GM21381 (cell line): Measurements from ENCODE around the gene GNAO1.
"Not testable (repeated sequence)": the region's sequence is repeated elsewhere in the genome, so short reads cannot be mapped to it uniquely, and the experiment has no call there.

ENCODE experiments used
- ATAC-seq: cut with Tn5 transposase; IDR thresholded peaks from one replicate; pipeline ENCODE4 v1.9.1; 2021; ENCODE audit warnings: mild to moderate bottlenecking, moderate library complexity; ENCODE audit not compliant: unreplicated experiment

GNAO1 gene

GRCh38 chr16:56357241-56357764 lies 166.0 kb downstream of the GNAO1 start:
- no peak for ATAC-seq

GRCh38 chr16:56357765-56358322 lies 166.6 kb downstream of the GNAO1 start:
- no peak for ATAC-seq

DNA sequence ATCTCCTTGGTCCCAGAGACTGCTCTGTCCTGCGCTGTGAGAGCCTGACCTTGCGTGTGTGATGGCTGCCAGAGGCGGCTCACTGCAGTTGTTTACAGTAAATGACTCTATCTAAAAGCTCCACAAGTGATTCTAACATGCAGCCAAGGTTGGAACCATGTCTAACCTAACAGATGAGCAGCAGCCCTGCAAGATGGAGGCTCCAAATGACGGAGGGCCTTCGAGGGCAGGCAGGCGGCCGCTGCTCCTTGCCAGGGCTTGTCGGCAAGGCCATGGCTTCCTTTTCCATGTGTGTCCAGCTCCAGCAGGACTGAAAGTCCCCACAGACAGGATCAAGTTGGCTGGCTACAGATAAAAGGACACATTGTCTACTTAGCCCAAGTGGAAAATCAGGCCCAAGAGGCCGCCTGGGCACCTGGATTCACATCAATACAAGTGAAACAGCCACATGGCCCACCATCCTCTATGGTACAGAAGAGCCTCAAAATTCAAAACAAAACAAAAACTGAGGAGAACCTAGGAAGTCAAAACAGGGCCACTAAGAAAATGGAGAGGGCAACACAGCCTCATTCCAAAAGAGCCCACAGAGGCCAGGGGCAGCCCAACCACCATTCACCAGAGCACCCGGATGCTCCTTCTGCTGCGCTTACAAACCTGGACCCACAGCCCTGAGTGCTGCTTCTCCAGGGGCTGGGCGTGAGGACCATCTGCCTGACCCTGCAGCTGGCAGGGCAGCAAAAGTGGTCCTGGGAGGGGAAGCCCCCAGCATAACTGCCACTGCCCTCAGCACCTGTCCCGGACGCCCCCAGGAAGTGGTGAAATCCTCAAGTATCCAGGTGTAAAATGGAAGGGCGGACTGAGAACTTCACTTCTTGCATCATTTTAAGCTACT lies 169.1 kb downstream of the GNAO1 start:
- no peak for ATAC-seq

GRCh38 chr16:56362057-56362655 lies 170.9 kb downstream of the GNAO1 start:
- ATAC-seq, result no peak

DNA sequence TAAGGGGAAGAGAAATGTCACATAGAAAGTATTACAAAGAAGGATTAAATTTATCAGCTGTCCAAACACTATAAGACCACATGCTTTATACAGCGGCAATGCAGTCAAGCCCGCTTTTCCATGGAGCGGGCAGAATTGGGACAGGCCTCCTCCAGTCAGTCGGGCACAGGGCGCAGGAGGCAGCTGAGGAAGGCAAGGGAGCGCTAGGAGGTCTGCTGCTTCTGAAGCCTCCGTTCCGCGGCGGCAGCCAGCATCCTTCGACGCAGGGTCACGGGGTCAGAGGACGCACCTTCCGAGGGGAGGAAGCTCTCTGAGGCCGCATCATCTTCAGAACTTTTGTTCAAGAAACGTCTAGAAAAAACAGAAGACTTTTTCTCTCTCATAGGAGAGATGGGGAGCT lies 171.4 kb downstream of the GNAO1 start:
- ATAC-seq, result no peak

- ATAC-seq, result no peak
Observed at GRCh38 chr16:56363181-56363716, 172.0 kb downstream of the GNAO1 start.

DNA sequence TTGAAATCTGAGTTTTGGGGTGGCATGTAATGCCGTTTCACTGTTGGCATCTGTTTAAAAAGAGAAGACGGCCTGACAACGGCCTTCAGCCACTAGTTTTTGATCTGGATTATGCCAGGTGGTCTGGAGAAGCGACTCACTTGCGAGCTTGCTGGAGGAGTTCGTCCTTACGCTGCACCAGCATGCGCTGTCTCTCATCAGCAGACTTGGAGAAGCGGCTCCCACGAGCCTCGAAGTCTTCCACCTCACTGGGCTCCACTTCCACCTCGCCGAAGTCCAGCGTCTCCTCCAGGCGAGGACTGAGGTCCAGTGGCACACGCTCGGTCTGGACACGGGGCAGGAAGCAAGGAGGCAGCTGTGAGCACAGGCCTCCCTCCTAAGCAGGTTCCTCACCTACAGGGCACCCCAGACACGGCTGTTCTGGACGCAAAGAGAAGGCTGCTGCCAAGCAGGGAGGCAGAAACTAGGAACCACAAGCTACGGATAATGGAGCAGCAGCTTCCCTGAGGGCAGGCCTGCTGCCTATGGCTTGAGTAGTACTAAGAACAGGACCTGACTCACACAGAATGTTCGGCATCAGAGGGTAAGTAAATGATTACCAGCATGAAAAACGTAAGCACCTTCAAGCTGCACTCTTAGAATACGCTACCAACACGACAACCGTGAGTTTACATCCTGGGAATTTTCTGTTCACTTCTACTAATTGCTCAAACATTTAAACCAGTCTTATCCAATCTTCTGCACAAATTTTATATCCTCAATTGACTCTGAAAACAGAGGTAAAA lies 172.7 kb downstream of the GNAO1 start:
- ATAC-seq, result no peak

GRCh38 chr16:56364865-56365264 lies 173.6 kb downstream of the GNAO1 start:
- ATAC-seq, result no peak

- ATAC-seq, result no peak
Observed at GRCh38 chr16:56365552-56365951, 174.3 kb downstream of the GNAO1 start.

DNA sequence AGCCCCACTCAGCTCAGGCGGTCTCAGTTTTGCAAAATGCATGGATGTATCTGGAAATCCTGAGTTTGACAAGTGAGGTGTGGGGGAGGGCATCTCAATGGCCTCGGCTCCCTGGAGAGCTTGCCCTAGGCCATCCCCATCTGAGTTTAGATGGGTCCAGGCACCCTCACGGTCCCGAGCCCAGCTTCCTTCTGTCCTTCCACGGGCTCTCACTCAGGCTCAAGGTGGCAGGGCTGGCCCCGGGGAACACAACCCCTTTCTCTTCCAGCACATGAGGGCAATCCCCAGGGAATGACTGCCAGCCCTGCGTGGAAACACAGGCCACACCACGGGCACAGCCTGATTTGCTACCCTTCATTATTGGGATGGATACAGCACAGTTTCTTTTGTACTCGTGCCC lies 175.7 kb downstream of the GNAO1 start:
- ATAC-seq, result no peak

DNA sequence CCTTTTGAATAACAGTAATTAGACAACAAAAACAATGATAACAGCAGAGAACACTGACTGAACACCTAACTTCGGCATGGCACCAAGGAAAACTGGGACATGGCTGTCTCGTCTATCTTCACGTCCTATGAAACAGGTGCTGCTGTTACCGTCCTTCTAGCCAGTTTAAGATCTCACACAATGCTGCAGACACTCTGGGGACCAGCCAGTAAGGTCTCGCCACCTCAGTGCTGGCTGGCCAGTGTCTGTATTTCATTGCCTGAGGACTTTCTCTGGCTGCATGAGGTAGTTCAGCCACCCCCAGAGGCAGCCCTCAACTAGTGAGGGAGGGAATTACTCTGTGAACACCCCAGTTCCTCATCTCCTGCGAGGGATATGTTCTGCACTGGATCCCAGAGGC lies 176.5 kb downstream of the GNAO1 start:
- ATAC-seq, result no peak

DNA sequence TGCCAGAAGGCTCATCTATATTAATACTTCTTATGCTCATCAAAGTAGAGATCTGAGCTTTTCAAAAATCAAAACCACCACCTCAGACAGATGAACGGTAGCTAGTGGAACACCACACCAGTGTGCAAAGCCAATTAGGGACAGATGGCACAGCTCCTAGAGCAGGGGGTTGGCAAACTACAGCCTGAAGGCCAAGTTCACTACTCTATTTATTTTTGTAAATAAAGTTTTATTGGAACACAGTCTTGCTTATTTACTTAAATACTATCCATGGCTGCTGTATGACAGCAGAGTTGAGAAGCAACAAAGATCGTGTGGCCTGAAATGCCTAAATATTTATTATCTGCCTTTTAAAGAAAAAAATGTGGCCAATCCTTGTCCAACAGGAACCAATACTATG lies 177.3 kb downstream of the GNAO1 start:
- no peak for ATAC-seq

DNA sequence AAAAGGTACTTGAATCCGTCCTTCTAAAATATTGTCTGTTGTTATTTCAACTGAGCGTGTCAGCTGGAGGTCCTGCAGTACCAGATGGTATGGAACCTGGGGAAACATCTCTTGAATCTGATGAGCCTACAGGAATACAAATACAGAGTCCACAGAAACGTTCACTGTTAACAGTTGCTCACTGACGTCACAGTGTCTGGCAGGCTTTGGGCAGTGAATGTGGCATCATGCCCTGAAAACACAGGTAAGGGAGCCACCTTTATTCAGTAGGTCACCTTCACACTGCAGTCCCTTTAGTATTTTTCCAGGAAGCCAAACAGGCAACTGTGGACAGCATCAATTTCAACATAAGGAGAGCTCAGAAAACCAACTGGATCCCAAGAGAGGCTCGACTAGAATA lies 177.9 kb downstream of the GNAO1 start:
- ATAC-seq, result no peak

- no peak for ATAC-seq
Observed at GRCh38 chr16:56370185-56370874, 179.0 kb downstream of the GNAO1 start.

GRCh38 chr16:56370875-56371659 lies 179.8 kb downstream of the GNAO1 start:
- no peak for ATAC-seq

DNA sequence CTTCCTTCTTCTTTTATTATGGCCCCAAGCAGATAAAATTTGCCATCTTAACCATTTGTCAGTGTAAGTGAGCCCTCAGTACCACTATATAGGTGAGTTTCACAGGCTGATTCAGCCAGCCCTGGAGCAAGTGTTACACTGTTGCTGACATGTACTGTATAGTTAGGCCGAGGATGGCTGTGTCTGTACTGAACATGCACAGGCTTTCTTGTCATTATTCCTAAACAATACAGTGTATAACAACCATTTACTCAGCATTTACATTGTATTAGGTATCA lies 180.3 kb downstream of the GNAO1 start:
- no peak for ATAC-seq

- ATAC-seq, result no peak
Observed at GRCh38 chr16:56372013-56372634, 180.8 kb downstream of the GNAO1 start.

GRCh38 chr16:56373003-56373402 lies 181.7 kb downstream of the GNAO1 start:
- ATAC-seq, result no peak

- not testable (repeated sequence) for ATAC-seq
Observed at GRCh38 chr16:56375792-56376191, 184.5 kb downstream of the GNAO1 start.
